Epithelial cell of esophagus (primary cell): ENCODE results near the gene TUBGCP3.

Source experiments
- DNase-seq: peaks from one replicate; pipeline ENCODE4 v3.0.0; 2010; ENCODE audit warnings: low read depth
- H3K4me3 ChIP-seq: 2 replicates; pipeline ENCODE4 v1.5.1; 2011; ENCODE audit warnings: mild to moderate bottlenecking, low read length, control low read depth
- CTCF ChIP-seq: IDR thresholded peaks from 2 replicates; pipeline ENCODE4 v1.5.1; 2011; ENCODE audit warnings: low read depth, mild to moderate bottlenecking, low read length, control low read depth, inconsistent platforms; ENCODE audit not compliant: insufficient read depth; ENCODE audit errors: missing control alignments

The TUBGCP3 gene

GRCh38 chr13:112615391-112615790 lies 27.4 kb upstream of the TUBGCP3 start:
- H3K4me3 ChIP-seq = no peak overlapping the region
- DNase-seq = peak; percentile 36
- no peak for TF ChIP-seq CTCF

- no peak overlapping the region for H3K4me3 ChIP-seq
- TF ChIP-seq CTCF = no peak
- no peak for DNase-seq
These were observed 26.9 kb upstream of the TUBGCP3 start for GRCh38 chr13:112614835-112615234.

GRCh38 chr13:112608212-112608611 lies 20.3 kb upstream of the TUBGCP3 start:
- TF ChIP-seq CTCF = no peak
- H3K4me3 ChIP-seq = no peak overlapping the region
- no peak for DNase-seq

GRCh38 chr13:112606109-112607001 lies 18.4 kb upstream of the TUBGCP3 start:
- DNase-seq = peak; percentile 81
- H3K4me3 ChIP-seq = peak overlapping the region; percentile 54
- peak; percentile 61 for TF ChIP-seq CTCF

GRCh38 chr13:112605531-112605990 lies 17.6 kb upstream of the TUBGCP3 start:
- DNase-seq = no peak
- H3K4me3 ChIP-seq = peak overlapping the region; percentile 54
- TF ChIP-seq CTCF = no peak

GRCh38 chr13:112603641-112604225 lies 15.8 kb upstream of the TUBGCP3 start:
- no peak for TF ChIP-seq CTCF
- no peak for DNase-seq
- no peak overlapping the region for H3K4me3 ChIP-seq

- H3K4me3 ChIP-seq = no peak overlapping the region
- DNase-seq = no peak
- no peak for TF ChIP-seq CTCF
These were observed 14.2 kb upstream of the TUBGCP3 start for GRCh38 chr13:112602189-112602588.
